ENCODE measurements around the gene ARHGAP31. TPM values are rescaled to one million over a fixed set of nuclear protein-coding genes. Genes with fewer than 3 reads are reported as not detected.

Gene ARHGAP31
- total and polyA plus RNA-seq, 2 experiments from 2014 or later: 1.2 to 4.3 TPM

DNA sequence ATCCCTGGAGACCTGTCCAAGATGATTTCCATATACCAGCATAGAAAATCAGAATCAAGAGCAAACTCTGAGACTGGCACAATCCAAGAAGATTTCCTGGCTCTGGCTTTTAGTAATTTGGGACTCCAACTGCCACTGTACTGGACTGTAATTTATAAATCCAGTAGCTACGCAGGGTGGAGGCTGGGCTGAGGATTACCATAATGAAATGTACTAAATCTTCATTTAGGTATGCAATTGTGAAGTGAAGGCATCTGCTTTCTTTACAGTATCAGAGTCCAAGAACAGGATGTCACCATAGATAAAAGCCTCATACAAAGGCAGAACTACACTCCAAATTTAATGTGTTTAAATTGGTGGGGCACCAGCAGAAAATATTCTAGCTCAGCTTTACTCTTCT is 122.7 kb downstream of the ARHGAP31 start (continued):
- TF ChIP-seq, protein P1, sequence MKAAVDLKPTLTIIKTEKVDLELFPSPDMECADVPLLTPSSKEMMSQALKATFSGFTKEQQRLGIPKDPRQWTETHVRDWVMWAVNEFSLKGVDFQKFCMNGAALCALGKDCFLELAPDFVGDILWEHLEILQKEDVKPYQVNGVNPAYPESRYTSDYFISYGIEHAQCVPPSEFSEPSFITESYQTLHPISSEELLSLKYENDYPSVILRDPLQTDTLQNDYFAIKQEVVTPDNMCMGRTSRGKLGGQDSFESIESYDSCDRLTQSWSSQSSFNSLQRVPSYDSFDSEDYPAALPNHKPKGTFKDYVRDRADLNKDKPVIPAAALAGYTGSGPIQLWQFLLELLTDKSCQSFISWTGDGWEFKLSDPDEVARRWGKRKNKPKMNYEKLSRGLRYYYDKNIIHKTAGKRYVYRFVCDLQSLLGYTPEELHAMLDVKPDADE (IDR thresholded peaks at IDR 0.05): no peak
- TF ChIP-seq EZH2 (IDR thresholded peaks at IDR 0.05; ENCODE audit: low read depth, unreplicated experiment) (no peak), CREB1 (CRISPR knock-in tag; IDR thresholded peaks at IDR 0.05; ENCODE audit: low read depth) (no peak), STAT1 (IDR thresholded peaks at IDR 0.05; ENCODE audit: unreplicated experiment) (no peak)

DNA sequence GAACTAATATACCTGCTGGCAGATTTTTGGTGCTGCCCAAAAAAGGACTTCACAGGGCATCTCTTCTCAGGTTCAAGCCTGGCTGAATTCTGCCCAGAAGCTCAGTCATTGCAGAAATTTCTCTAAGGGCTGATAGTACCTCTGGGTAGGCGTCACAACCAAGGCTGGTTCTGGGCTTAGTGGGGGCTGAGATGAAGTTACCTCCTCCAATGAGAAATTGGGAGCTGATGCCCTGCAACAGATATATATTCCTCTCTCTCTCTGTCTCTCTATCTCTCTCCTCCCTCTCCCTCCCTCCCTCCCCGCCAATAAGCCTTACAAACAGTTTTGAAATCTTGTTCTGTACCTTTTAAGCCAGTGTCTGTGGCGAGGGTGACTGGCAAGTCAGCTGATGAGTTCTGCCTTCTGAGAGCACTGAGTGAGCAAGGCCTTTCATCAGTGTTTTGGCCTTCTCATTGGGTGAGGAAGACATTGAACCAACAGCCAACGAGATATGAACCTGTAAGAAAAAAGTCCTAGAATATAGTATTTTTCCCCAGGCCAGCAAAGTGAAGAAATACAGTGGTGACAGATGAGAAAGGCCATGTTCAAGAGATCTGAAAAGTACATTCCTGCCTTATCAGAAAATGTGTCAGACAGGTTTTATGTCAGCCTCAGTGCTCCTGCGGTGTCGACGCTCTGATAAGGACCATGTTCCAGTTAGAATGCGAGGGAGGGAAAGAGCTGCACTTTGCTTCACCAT is 123.8 kb downstream of the ARHGAP31 start:
- no peak overlapping the region for H3K4me3 ChIP-seq
- no peaks in the 10 kb centered on the region for H3F3A ChIP-seq (replicated peaks; ENCODE audit: low read depth)
- H3K4me1 ChIP-seq (ENCODE audit: insufficient read depth): no peaks in the 10 kb centered on the region
- H3K9me3 Mint-ChIP-seq: no peaks in the 10 kb centered on the region
- H3K4me1 Mint-ChIP-seq: no peaks in the 10 kb centered on the region; the same call in 2 of the 3 replicates
- no peak overlapping the region for H3K27ac ChIP-seq (ENCODE audit: low read depth)
- H3K36me3 ChIP-seq (ENCODE audit: insufficient read depth): no peaks in the 10 kb centered on the region
- H3K27ac Mint-ChIP-seq: no peak overlapping the region
- TF ChIP-seq STAT1 (IDR thresholded peaks at IDR 0.05; ENCODE audit: unreplicated experiment) (no peak), ZNF331 (CRISPR knock-in tag; IDR thresholded peaks at IDR 0.05; ENCODE audit: low read depth) (no peak)
- TF ChIP-seq, protein P2, sequence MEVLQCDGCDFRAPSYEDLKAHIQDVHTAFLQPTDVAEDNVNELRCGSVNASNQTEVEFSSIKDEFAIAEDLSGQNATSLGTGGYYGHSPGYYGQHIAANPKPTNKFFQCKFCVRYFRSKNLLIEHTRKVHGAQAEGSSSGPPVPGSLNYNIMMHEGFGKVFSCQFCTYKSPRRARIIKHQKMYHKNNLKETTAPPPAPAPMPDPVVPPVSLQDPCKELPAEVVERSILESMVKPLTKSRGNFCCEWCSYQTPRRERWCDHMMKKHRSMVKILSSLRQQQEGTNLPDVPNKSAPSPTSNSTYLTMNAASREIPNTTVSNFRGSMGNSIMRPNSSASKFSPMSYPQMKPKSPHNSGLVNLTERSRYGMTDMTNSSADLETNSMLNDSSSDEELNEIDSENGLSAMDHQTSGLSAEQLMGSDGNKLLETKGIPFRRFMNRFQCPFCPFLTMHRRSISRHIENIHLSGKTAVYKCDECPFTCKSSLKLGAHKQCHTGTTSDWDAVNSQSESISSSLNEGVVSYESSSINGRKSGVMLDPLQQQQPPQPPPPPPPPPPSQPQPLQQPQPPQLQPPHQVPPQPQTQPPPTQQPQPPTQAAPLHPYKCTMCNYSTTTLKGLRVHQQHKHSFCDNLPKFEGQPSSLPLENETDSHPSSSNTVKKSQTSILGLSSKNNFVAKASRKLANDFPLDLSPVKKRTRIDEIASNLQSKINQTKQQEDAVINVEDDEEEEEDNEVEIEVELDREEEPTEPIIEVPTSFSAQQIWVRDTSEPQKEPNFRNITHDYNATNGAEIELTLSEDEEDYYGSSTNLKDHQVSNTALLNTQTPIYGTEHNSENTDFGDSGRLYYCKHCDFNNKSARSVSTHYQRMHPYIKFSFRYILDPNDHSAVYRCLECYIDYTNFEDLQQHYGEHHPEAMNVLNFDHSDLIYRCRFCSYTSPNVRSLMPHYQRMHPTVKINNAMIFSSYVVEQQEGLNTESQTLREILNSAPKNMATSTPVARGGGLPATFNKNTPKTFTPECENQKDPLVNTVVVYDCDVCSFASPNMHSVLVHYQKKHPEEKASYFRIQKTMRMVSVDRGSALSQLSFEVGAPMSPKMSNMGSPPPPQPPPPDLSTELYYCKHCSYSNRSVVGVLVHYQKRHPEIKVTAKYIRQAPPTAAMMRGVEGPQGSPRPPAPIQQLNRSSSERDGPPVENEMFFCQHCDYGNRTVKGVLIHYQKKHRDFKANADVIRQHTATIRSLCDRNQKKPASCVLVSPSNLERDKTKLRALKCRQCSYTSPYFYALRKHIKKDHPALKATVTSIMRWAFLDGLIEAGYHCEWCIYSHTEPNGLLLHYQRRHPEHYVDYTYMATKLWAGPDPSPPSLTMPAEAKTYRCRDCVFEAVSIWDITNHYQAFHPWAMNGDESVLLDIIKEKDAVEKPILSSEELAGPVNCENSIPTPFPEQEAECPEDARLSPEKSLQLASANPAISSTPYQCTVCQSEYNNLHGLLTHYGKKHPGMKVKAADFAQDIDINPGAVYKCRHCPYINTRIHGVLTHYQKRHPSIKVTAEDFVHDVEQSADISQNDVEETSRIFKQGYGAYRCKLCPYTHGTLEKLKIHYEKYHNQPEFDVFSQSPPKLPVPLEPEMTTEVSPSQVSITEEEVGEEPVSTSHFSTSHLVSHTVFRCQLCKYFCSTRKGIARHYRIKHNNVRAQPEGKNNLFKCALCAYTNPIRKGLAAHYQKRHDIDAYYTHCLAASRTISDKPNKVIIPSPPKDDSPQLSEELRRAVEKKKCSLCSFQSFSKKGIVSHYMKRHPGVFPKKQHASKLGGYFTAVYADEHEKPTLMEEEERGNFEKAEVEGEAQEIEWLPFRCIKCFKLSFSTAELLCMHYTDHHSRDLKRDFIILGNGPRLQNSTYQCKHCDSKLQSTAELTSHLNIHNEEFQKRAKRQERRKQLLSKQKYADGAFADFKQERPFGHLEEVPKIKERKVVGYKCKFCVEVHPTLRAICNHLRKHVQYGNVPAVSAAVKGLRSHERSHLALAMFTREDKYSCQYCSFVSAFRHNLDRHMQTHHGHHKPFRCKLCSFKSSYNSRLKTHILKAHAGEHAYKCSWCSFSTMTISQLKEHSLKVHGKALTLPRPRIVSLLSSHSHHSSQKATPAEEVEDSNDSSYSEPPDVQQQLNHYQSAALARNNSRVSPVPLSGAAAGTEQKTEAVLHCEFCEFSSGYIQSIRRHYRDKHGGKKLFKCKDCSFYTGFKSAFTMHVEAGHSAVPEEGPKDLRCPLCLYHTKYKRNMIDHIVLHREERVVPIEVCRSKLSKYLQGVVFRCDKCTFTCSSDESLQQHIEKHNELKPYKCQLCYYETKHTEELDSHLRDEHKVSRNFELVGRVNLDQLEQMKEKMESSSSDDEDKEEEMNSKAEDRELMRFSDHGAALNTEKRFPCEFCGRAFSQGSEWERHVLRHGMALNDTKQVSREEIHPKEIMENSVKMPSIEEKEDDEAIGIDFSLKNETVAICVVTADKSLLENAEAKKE (CRISPR knock-in tag; IDR thresholded peaks at IDR 0.05): no peak
- no peaks in the 10 kb centered on the region for H3K9me2 ChIP-seq (ENCODE audit: insufficient read depth)
- H3K36me3 Mint-ChIP-seq (ENCODE audit: low read depth): peaks cover 3% of the 10 kb centered on the region; the same call in 2 of the 3 replicates
- peaks cover 1% of the 10 kb centered on the region for H3K27me3 Mint-ChIP-seq (ENCODE audit: insufficient read depth, low read depth, poor library complexity)
- ATAC-seq (no peak), DNase-seq (ENCODE audit: low spot score) (no peak)
- H3K4me3 Mint-ChIP-seq: no peak overlapping the region
- no peaks in the 10 kb centered on the region for H3K79me2 ChIP-seq (replicated peaks; ENCODE audit: insufficient read depth)
- no peak overlapping the region for H2AFZ ChIP-seq
- no peaks in the 10 kb centered on the region for H3K27me3 ChIP-seq (ENCODE audit: insufficient read depth)
- H3K4me2 ChIP-seq: no peak overlapping the region
- H4K20me1 ChIP-seq (replicated peaks; ENCODE audit: insufficient read depth): no peaks in the 10 kb centered on the region

All from GM23338 (cell line).